Measurements from ENCODE around the gene S100Z. TPM values are rescaled to one million over a fixed set of nuclear protein-coding genes. Genes with fewer than 3 reads are reported as not detected.

The S100Z gene
- total and polyA plus RNA-seq, 9 of the 15 experiments (the other 6 are each of a cell fraction or from before 2014, with no cell fraction given): 0.15 to 0.42 (median 0.20) TPM; not detected in 6

GRCh38 chr5:76850543-76851145 lies 830 bp downstream of the S100Z start (continued):
- TF ChIP-seq ZBTB40 (IDR thresholded peaks at IDR 0.05): peak; percentile 87
- peak; percentile 74 for TF ChIP-seq ZBTB40 (CRISPR knock-in tag; IDR thresholded peaks at IDR 0.05)
